Posterior cingulate gyrus (tissue), 11 donors: ENCODE measurements around the gene FAM111B.
"Not testable (repeated sequence)": the region's sequence is repeated elsewhere in the genome, so short reads cannot be mapped to it uniquely, and the experiment has no call there.

Source experiments
- DNase-seq, 10 donors: peaks; one replicate each; pipeline versions ENCODE4 v3.0.0 to v3.0.0-alpha.2; 2020 to 2021; ENCODE audit warnings: mixed read lengths in 3 of 10
- intact Hi-C: fragments of 100-400 bp; cut with DNase I; formaldehyde crosslinking; loops from one replicate; pipeline ENCODE4 v1.15.1; 2023

Gene FAM111B

GRCh38 chr11:59106363-59107336 lies at the start of gene FAM111B:
Gene FAM111B (plus strand): TSS chr11:59107237. CDS start chr11:59109626, 2,389 bp downstream.
- intact Hi-C loops, result loop anchor here (5.0 kb wide), 1 partner anchor 51 kb away; no protein-coding TSS in a partner anchor
- peak; percentile 68 to 95 (median 81) for DNase-seq

GRCh38 chr11:59058120-59059033 lies 48.7 kb upstream of the FAM111B start:
- intact Hi-C loops, result not testable (repeated sequence)
- DNase-seq, result peak; percentile 47 to 95 (median 81)

- intact Hi-C loops, DNase-seq: not testable (repeated sequence)
Observed at GRCh38 chr11:59060096-59060495, 46.9 kb upstream of the FAM111B start.

GRCh38 chr11:59062602-59063529 lies 44.2 kb upstream of the FAM111B start:
- DNase-seq, result peak in 5 of 10 donors; percentile 18 to 83 (median 72)
- intact Hi-C loops, result no loop called here

- DNase-seq, intact Hi-C loops: not testable (repeated sequence)
Observed at GRCh38 chr11:59063996-59064727, 42.9 kb upstream of the FAM111B start.

GRCh38 chr11:59069087-59069486 lies 38.0 kb upstream of the FAM111B start:
- no peak for DNase-seq
- intact Hi-C loops, result no loop called here

GRCh38 chr11:59076876-59077571 lies 30.0 kb upstream of the FAM111B start:
- intact Hi-C loops, result no loop called here
- DNase-seq, result peak in 1 of 10 donors; percentile 55

- DNase-seq, result no peak
- intact Hi-C loops, result no loop called here
Observed at GRCh38 chr11:59078435-59078834, 28.6 kb upstream of the FAM111B start.

- intact Hi-C loops, result no loop called here
- DNase-seq, result no peak
Observed at GRCh38 chr11:59079086-59079485, 28.0 kb upstream of the FAM111B start.

GRCh38 chr11:59080421-59080820 lies 26.6 kb upstream of the FAM111B start:
- intact Hi-C loops, DNase-seq: not testable (repeated sequence)

- not testable (repeated sequence) for DNase-seq
Observed at GRCh38 chr11:59081430-59082020, 25.5 kb upstream of the FAM111B start.

GRCh38 chr11:59086007-59086406 lies 21.0 kb upstream of the FAM111B start, which contains the start of gene GLYATL1B:
Gene GLYATL1B (plus strand): TSS chr11:59086307. CDS start chr11:59086307, 0 bp downstream.
- DNase-seq, intact Hi-C loops: not testable (repeated sequence)

More at GRCh38 chr11:59081430-59082020, 25.5 kb upstream of the FAM111B start:
- intact Hi-C loops, result not testable (repeated sequence)

- intact Hi-C loops, result no loop called here
- no peak for DNase-seq
Observed at GRCh38 chr11:59088162-59088561, 18.9 kb upstream of the FAM111B start.

- intact Hi-C loops, result not testable (repeated sequence)
Observed at GRCh38 chr11:59093576-59093975, 13.5 kb upstream of the FAM111B start.

GRCh38 chr11:59095225-59095624 lies 11.8 kb upstream of the FAM111B start:
- intact Hi-C loops, DNase-seq: not testable (repeated sequence)

More at GRCh38 chr11:59093576-59093975, 13.5 kb upstream of the FAM111B start:
- DNase-seq, result not testable (repeated sequence)

- intact Hi-C loops, result not testable (repeated sequence)
Observed at GRCh38 chr11:59095972-59096575, 11.0 kb upstream of the FAM111B start.

GRCh38 chr11:59097113-59097708 lies 9.8 kb upstream of the FAM111B start:
- DNase-seq, result peak in 7 of 10 donors; percentile 32 to 88 (median 56)

More at GRCh38 chr11:59095972-59096575, 11.0 kb upstream of the FAM111B start:
- not testable (repeated sequence) for DNase-seq

More at GRCh38 chr11:59097113-59097708, 9.8 kb upstream of the FAM111B start:
- intact Hi-C loops, result loop anchor here (1.0 kb wide), 1 partner anchor 39 kb away; no protein-coding TSS in a partner anchor
